Measurements from ENCODE around the gene RHOJ.

Gene RHOJ

DNA sequence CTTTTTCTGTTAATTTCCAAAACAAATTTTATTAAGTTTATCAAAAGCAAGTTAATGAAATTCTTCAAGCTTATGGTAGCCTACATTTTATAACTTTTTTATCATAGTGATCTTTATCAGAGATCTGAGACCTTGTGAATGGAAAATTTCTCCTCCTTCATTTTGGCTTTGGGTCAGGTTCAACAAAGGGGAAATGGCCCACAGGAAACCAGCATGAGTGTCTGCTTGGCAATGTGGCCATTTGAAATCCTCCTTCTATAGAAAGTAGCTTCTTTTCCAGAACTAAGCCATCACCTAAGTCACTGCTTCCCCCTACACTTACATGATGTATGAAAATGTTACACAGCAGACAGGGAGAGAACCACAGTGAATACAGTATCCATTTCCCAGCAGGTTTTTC is 1.6 kb downstream of the RHOJ start:
- TF ChIP-seq, protein P1, sequence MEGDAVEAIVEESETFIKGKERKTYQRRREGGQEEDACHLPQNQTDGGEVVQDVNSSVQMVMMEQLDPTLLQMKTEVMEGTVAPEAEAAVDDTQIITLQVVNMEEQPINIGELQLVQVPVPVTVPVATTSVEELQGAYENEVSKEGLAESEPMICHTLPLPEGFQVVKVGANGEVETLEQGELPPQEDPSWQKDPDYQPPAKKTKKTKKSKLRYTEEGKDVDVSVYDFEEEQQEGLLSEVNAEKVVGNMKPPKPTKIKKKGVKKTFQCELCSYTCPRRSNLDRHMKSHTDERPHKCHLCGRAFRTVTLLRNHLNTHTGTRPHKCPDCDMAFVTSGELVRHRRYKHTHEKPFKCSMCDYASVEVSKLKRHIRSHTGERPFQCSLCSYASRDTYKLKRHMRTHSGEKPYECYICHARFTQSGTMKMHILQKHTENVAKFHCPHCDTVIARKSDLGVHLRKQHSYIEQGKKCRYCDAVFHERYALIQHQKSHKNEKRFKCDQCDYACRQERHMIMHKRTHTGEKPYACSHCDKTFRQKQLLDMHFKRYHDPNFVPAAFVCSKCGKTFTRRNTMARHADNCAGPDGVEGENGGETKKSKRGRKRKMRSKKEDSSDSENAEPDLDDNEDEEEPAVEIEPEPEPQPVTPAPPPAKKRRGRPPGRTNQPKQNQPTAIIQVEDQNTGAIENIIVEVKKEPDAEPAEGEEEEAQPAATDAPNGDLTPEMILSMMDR (IDR thresholded peaks at IDR 0.05), result no peak
- TF ChIP-seq ZFX (IDR thresholded peaks at IDR 0.05; ENCODE audit: borderline replicate concordance), result no peak
- H3K27ac ChIP-seq, result no peak overlapping the region

DNA sequence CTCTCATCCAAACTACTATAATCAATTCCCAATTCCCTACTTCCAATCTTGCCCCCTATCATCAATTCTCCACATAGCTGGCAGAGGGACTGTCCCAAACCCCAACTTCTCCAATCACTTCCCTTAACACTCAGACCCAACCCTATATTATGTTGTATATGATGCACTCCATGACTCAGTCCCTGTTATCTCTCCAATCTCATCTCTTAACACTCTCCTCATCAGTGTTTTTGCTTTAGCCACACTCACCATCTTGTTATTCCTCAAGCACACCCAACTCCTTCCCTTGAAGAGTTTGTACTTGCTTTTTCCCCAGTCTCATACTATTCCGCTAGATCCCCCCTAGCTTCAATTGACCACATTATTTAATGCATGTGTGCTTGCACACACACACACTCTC is 4.9 kb downstream of the RHOJ start:
- no peak overlapping the region for H3K27ac ChIP-seq
- TF ChIP-seq, protein P1 (IDR thresholded peaks at IDR 0.05), result no peak
- no peak for TF ChIP-seq ZFX (IDR thresholded peaks at IDR 0.05; ENCODE audit: borderline replicate concordance)

DNA sequence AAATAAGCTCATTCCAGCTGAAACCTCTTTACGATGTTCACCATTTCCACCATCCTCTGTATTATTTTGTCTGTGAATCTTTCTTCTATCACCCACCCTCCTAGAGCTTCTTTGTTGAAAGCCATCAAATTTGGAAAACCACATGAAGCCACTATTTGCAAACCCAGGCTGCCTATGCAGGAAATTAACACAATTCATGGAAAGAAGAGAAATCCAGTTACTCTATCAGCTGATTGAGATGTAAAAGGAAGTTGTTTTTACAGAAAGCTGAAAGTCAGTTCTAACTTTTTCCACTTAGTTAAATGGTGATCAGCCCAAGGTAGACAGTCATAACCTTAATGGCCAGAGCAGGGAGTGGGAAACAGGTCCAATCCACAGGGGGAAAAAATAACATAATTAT is 6.6 kb downstream of the RHOJ start:
- H3K27ac ChIP-seq, result no peak overlapping the region
- TF ChIP-seq, protein P1 (IDR thresholded peaks at IDR 0.05), result no peak
- no peak for TF ChIP-seq ZFX (IDR thresholded peaks at IDR 0.05; ENCODE audit: borderline replicate concordance)

DNA sequence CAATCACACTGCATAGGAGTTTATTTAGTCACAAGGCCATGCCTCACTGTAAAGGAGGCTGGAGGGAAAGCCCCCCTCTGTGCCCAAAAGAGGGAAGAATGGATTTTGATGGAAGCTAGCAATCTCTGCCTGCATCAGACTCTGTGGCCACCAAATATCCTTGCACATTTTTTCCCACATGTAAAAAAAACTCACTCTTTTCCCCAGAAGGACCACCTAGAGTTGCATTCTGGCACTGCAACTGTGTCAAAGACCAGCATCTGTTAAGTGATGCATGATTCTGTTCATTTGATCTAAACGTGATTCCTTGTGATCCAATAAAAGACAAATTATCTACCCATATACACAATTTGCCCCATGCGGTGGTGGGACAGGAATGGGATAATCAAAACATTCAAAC is 8.0 kb downstream of the RHOJ start:
- no peak overlapping the region for H3K27ac ChIP-seq
- TF ChIP-seq, protein P1 (IDR thresholded peaks at IDR 0.05), result no peak
- no peak for TF ChIP-seq ZFX (IDR thresholded peaks at IDR 0.05; ENCODE audit: borderline replicate concordance)

DNA sequence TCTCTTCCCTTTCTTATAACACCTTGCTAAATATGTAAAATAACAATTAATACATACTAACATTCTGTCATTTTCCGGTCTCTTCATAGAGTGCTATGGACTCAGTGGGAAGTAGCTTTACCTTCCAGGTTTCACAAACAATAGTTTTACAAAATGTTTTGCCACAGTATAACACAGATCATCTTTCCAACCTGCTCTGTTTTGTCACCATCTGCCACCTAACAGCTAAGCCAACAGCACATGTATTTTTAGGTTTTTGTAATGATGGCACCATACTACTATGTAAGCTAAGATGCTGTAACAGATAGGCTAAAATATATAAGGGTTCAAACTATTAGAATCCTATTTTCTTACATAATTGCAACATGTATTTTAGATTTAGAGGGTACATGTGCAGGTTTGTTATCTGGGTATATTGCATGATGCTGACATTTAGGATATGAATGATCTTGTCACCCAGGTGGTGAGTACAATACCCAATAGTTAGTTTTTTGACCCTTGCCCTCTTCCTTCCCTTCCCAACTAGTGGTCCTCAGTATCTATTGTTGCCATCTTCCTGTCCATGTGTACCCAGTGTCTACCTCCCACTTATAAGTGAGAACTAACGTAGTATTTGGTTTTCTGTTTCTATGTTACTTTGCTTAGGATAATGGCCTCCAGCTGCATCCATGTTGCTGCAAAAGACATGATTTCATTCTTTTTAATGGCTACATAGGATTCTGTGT is 8.7 kb downstream of the RHOJ start:
- H3K27ac ChIP-seq, result no peak overlapping the region

DNA sequence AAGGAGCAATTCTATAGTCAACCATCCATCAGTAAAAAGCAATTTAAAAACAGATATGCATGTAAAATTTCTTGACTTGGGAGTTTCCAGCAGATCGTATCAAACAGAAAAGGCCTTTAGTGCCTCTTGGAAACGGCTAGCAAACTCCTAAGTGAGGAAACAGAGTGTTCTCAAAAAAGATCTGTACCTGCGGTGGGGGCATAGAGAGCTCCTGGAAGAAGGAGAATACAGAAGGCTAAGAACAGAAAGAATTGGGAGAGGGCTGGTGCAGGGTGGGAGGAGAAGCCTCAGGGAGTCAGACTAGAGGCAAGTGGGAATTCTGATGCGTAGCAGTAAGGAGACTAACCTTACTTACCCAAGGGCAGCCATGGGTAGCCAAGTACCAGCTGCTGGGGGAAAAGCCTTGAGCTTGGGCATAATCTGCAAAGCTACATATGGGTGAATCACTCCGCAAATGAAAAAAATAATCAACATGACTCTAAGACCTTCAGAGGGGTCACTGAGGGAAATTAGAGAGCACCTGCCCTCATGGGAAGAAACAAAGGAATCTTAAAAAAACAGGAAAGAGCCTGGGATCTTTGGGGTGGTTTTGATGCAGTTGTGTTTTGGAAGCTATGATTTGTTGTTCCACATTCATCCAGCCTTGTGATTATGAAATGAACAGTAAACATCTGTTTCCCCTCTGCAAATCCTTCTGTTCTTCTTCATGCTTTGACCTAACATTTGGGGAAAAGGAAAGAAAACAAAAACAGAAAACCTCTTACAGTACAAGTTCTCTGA is 10.4 kb downstream of the RHOJ start:
- H3K27ac ChIP-seq, result no peak overlapping the region
- no peak for TF ChIP-seq ZFX (IDR thresholded peaks at IDR 0.05; ENCODE audit: borderline replicate concordance)
- TF ChIP-seq, protein P1 (IDR thresholded peaks at IDR 0.05), result no peak

More for the DNA sequence above, 8.7 kb downstream of the RHOJ start:
- TF ChIP-seq, protein P1 (IDR thresholded peaks at IDR 0.05), result no peak
- TF ChIP-seq ZFX (IDR thresholded peaks at IDR 0.05; ENCODE audit: borderline replicate concordance), result no peak

DNA sequence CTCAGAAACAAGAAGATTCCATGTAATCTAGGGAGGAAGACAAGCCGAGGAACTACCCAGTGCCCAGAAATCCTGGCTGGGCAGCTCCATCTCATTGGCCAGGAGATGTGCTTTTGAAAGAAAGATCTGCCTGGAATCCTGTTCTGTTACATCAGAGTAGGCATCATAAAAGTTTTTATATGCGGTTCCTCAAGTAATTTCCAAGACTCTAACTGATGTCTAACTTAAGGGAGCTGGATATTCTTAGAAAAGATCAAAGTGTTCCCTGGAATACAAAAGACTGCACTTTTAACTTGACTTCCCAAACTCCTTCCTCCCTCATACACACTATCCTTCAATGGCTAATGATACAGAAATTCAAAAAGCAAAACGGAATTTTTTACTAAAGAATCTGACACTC is 16.3 kb downstream of the RHOJ start:
- TF ChIP-seq ZFX (IDR thresholded peaks at IDR 0.05; ENCODE audit: borderline replicate concordance), result no peak
- TF ChIP-seq, protein P1 (IDR thresholded peaks at IDR 0.05), result no peak

More for the DNA sequence above, 16.3 kb downstream of the RHOJ start:
- H3K27ac ChIP-seq, result no peak overlapping the region
